Panc1 (cell line): Measurements from ENCODE around the gene CAPS. TPM values are rescaled to one million over a fixed set of nuclear protein-coding genes. Genes with fewer than 3 reads are reported as not detected.

ENCODE experiments used
- ATAC-seq: fragments of 200-7000 bp; cut with Tn5 transposase; 2 replicates; pipeline ENCODE4 v1.9.1; 2020; ENCODE audit warnings: mild to moderate bottlenecking, moderate library complexity
- BruUV-seq: library from RNA; stranded (reverse); fragments of 400-500 nt; replicated peaks from 2 replicates; lab custom pipeline; 2021; lab: Mats Ljungman, UMichigan
- CTCF ChIA-PET: fragments of 300-600 bp; sonication (Branson Sonifier 250); formaldehyde crosslinking; loops from one replicate; lab custom pipeline; 2022; ENCODE audit warnings: antibody characterized with exemption; lab: Charles Lee
- POLR2A ChIA-PET: fragments of 300-600 bp; sonication (Branson Sonifier 250); formaldehyde crosslinking; loops from one replicate; lab custom pipeline; 2022; ENCODE audit warnings: antibody characterized with exemption; lab: Charles Lee
- DNase-seq: peaks from one replicate; pipeline ENCODE4 v3.0.0-alpha.2; 2010; ENCODE audit warnings: low read depth, low spot score
- H3K27ac ChIP-seq: 2 replicates; pipeline ENCODE4 v1.5.1; 2011; ENCODE audit warnings: mild to moderate bottlenecking, low read length, inconsistent platforms
- H3K27me3 ChIP-seq: fragments of 200-500 bp; sonication (Bioruptor generic); 2 replicates; pipeline ENCODE4 v1.6.0; 2014; ENCODE audit warnings: low read length, inconsistent platforms; ENCODE audit not compliant: control insufficient read depth, insufficient read depth
- H3K36me3 ChIP-seq: fragments of 200-500 bp; sonication (Bioruptor generic); 2 replicates; pipeline ENCODE4 v1.5.1; 2014; ENCODE audit warnings: inconsistent platforms, mild to moderate bottlenecking, low read length, moderate library complexity; ENCODE audit not compliant: control insufficient read depth, insufficient read depth
- H3K4me1 ChIP-seq: 2 replicates; pipeline ENCODE4 v1.5.1; 2011; ENCODE audit warnings: inconsistent platforms, mild to moderate bottlenecking, low read length, moderate library complexity; ENCODE audit not compliant: control insufficient read depth, insufficient read depth
- H3K4me3 ChIP-seq, 2 experiments: 2 replicates each; pipeline ENCODE4 v1.5.1; 2011 to 2012; ENCODE audit warnings: low read depth in 2 of 2, low read length in 2 of 2, mild to moderate bottlenecking in 2 of 2, inconsistent platforms in 1 of 2, moderate library complexity in 1 of 2
- H3K9me3 ChIP-seq: fragments of 200-500 bp; sonication (Bioruptor generic); 2 replicates; pipeline ENCODE4 v1.5.1; 2014; ENCODE audit warnings: low read depth, mild to moderate bottlenecking, inconsistent platforms, low read length, moderate library complexity; ENCODE audit not compliant: control insufficient read depth, insufficient read depth
- POLR2AphosphoS5 ChIP-seq: IDR thresholded peaks from 2 replicates; pipeline ENCODE4 v1.6.1; 2012; ENCODE audit warnings: mild to moderate bottlenecking, low read depth, low read length, moderate library complexity
- REST ChIP-seq, 2 experiments: IDR thresholded peaks; 2 replicates each; pipeline ENCODE4 v1.6.1; 2011 to 2012; ENCODE audit warnings: low read depth in 2 of 2, control low read depth in 1 of 2, low read length in 1 of 2, mild to moderate bottlenecking in 1 of 2, moderate library complexity in 1 of 2; ENCODE audit not compliant: insufficient read depth in 1 of 2
- SIN3A ChIP-seq: IDR thresholded peaks from 2 replicates; pipeline ENCODE4 v1.6.1; 2012; ENCODE audit warnings: low read depth, mild to moderate bottlenecking, low read length, moderate library complexity, borderline replicate concordance; ENCODE audit not compliant: insufficient read depth
- TCF7L2 ChIP-seq: IDR thresholded peaks from 2 replicates; pipeline ENCODE4 v1.6.1; 2011; ENCODE audit warnings: mild to moderate bottlenecking, low read depth, low read length, inconsistent platforms
- in situ Hi-C: cut with HindIII; loops from 2 replicates; pipeline ENCODE4 v1.10.0; 2016; ENCODE audit warnings: low sequenced_read_pairs, low pct_unique_long_range_greater_than_20kb
- intact Hi-C: fragments of 100-400 bp; cut with micrococcal nuclease; formaldehyde crosslinking; loops from one replicate; pipeline ENCODE4 v1.10.0; 2022; ENCODE audit not compliant: unreplicated experiment
- total RNA-seq: library from RNA; stranded (reverse); gene quantifications from one replicate; pipeline ENCODE4 v1.2.1, GENCODE V29; 2021; ENCODE audit not compliant: unreplicated experiment
- TF ChIP-seq, protein P1 (sequence below): fragments of 450-650 bp; IDR thresholded peaks from 2 replicates; pipeline ENCODE4 v1.5.1; 2017; ENCODE audit warnings: mild to moderate bottlenecking

Gene CAPS
- total RNA-seq, 1 experiment from 2014 or later = 9.2 TPM

- H3K27me3 ChIP-seq = no peaks in the 10 kb centered on the region
- ATAC-seq (no peak), DNase-seq (no peak)
- no peak overlapping the region for H3K4me3 ChIP-seq
- CTCF ChIA-PET = no interaction called here
- no peak for TF ChIP-seq TCF7L2
- no peak for TF ChIP-seq SIN3A
- H3K4me1 ChIP-seq = no peaks in the 10 kb centered on the region; the same call in 1 of the 2 replicates
- no peaks in the 10 kb centered on the region for H3K9me3 ChIP-seq
- POLR2A ChIA-PET = no interaction called here
- intact Hi-C loops (no loop called here), in situ Hi-C loops (no loop called here)
- H3K36me3 ChIP-seq = no peaks in the 10 kb centered on the region; the same call in 1 of the 2 replicates
- BruUV-seq = no TSS peak
- no peak overlapping the region for H3K27ac ChIP-seq
These were observed 21.6 kb downstream of the CAPS start for GRCh38 chr19:5935473-5936291.

- ATAC-seq (no peak), DNase-seq (no peak)
- CTCF ChIA-PET = no interaction called here
- Histone ChIP-seq H3K27ac (no peak overlapping the region), H3K4me1 (no peaks in the 10 kb centered on the region; the same call in 1 of the 2 replicates), H3K36me3 (no peaks in the 10 kb centered on the region; the same call in 1 of the 2 replicates), H3K27me3 (no peaks in the 10 kb centered on the region), H3K4me3 (no peak overlapping the region), H3K9me3 (no peaks in the 10 kb centered on the region)
- in situ Hi-C loops (no loop called here), intact Hi-C loops (no loop called here)
- TF ChIP-seq TCF7L2 = no peak
- no peak for TF ChIP-seq SIN3A
- no peak for TF ChIP-seq REST (IDR thresholded peaks at IDR 0.05; ENCODE audit: insufficient read depth in 1 of 2, low read depth in 2 of 2, low read length in 1 of 2)
- TF ChIP-seq, protein P1, sequence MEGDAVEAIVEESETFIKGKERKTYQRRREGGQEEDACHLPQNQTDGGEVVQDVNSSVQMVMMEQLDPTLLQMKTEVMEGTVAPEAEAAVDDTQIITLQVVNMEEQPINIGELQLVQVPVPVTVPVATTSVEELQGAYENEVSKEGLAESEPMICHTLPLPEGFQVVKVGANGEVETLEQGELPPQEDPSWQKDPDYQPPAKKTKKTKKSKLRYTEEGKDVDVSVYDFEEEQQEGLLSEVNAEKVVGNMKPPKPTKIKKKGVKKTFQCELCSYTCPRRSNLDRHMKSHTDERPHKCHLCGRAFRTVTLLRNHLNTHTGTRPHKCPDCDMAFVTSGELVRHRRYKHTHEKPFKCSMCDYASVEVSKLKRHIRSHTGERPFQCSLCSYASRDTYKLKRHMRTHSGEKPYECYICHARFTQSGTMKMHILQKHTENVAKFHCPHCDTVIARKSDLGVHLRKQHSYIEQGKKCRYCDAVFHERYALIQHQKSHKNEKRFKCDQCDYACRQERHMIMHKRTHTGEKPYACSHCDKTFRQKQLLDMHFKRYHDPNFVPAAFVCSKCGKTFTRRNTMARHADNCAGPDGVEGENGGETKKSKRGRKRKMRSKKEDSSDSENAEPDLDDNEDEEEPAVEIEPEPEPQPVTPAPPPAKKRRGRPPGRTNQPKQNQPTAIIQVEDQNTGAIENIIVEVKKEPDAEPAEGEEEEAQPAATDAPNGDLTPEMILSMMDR = no peak
- no peak for TF ChIP-seq POLR2AphosphoS5
- POLR2A ChIA-PET = no interaction called here
- BruUV-seq = no TSS peak
These were observed 22.2 kb downstream of the CAPS start for GRCh38 chr19:5936292-5936592.

DNA sequence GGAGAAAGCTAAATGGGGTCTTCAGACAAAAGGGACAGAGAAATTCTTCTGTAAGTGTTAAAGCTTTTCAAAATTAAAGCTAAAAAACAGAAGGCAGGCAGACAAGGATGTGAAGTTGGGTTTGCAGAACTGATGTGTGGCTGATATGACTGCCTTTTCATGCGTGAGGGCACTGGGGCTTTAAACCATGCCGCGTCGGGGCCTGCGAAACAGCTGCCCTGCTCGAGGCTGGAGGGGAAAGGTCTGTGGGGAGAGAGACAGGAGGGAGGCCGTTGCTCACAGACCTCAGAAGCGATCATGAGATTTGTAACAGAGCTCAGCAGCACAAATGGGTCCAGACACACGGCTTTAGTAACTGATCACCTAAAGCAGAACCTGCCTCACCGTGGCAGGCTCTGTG, 23.5 kb downstream of the CAPS start:
- in situ Hi-C loops (no loop called here), intact Hi-C loops (no loop called here)
- ATAC-seq (no peak), DNase-seq (no peak)
- Histone ChIP-seq H3K4me1 (no peaks in the 10 kb centered on the region; the same call in 1 of the 2 replicates), H3K36me3 (no peaks in the 10 kb centered on the region; the same call in 1 of the 2 replicates), H3K9me3 (no peaks in the 10 kb centered on the region), H3K4me3 (no peak overlapping the region), H3K27me3 (no peaks in the 10 kb centered on the region), H3K27ac (no peak overlapping the region)
- CTCF ChIA-PET = no interaction called here
- BruUV-seq = no TSS peak
- POLR2A ChIA-PET = no interaction called here
- TF ChIP-seq SIN3A (no peak), REST (IDR thresholded peaks at IDR 0.05; ENCODE audit: insufficient read depth in 1 of 2, low read depth in 2 of 2, low read length in 1 of 2) (no peak), TCF7L2 (no peak), POLR2AphosphoS5 (no peak)
- TF ChIP-seq, protein P1 = no peak
